Vagina (tissue), 2 donors: ENCODE results near the gene RDH12. TPM values are rescaled to one million over a fixed set of nuclear protein-coding genes. Genes with fewer than 3 reads are reported as not detected.
A peak's percentile ranks its signal among the peaks of the same experiment; 100 is the strongest.
"Not testable (repeated sequence)": the region's sequence is repeated elsewhere in the genome, so short reads cannot be mapped to it uniquely, and the experiment has no call there.

Experiments
- DNase-seq, 2 donors: peaks; one replicate each; pipeline ENCODE4 v3.0.0-alpha.2; 2017; ENCODE audit errors: extremely low spot score in 2 of 2
- H3K27ac ChIP-seq: fragments of 200-600 bp; sonication (generic); one replicate; pipeline ENCODE4 v1.5.1; 2019
- H3K27me3 ChIP-seq: fragments of 200-600 bp; sonication (generic); one replicate; pipeline ENCODE4 v1.5.1; 2019
- H3K36me3 ChIP-seq, 2 donors: fragments of 200-600 bp; sonication (generic); one replicate each; pipeline ENCODE4 v1.5.1; 2017 to 2019
- H3K4me1 ChIP-seq: fragments of 200-600 bp; sonication (generic); one replicate; pipeline ENCODE4 v1.5.1; 2019
- H3K4me3 ChIP-seq, 2 donors: fragments of 200-600 bp; sonication (generic); 1 replicate in 1 of 2; 2 replicates in 1 of 2; pipeline ENCODE4 v1.5.1; 2016 to 2019
- H3K9me3 ChIP-seq: fragments of 200-600 bp; sonication (generic); one replicate; pipeline ENCODE4 v1.5.1; 2019
- POLR2A ChIP-seq, 2 donors: fragments of 450-650 bp; IDR thresholded peaks; one replicate each; pipeline ENCODE4 v1.6.1; 2017; ENCODE audit warnings: antibody characterized with exemption in 2 of 2, mild to moderate bottlenecking in 2 of 2, moderate library complexity in 2 of 2
- POLR2AphosphoS5 ChIP-seq, 2 donors: sonication (generic); formaldehyde crosslinking; IDR thresholded peaks; one replicate each; pipeline ENCODE4 v1.9.0; 2017; ENCODE audit warnings: antibody characterized with exemption in 2 of 2, mild to moderate bottlenecking in 2 of 2, low read depth in 1 of 2; ENCODE audit not compliant: insufficient read depth in 1 of 2
- intact Hi-C: fragments of 100-400 bp; cut with DNase I; formaldehyde crosslinking; loops from one replicate; pipeline ENCODE4 v1.15.1; 2023
- total RNA-seq: library from RNA; depleted of rRNA; stranded (reverse); fragments of >200 nt; gene quantifications from one replicate; pipeline ENCODE4 v1.2.3, GENCODE V29; 2016
- TF ChIP-seq, protein P1 (sequence below), 3 experiments: fragments of 450-650 bp in 2 of 3; fragments of 200-600 bp in 1 of 3; sonication (generic) in 1 of 3; IDR thresholded peaks; one replicate each; pipeline ENCODE4 v1.5.1; 2017 to 2019; ENCODE audit warnings: antibody characterized with exemption in 3 of 3, mild to moderate bottlenecking in 2 of 3, moderate library complexity in 2 of 3

RDH12 gene
- 15.0 TPM for total RNA-seq

DNA sequence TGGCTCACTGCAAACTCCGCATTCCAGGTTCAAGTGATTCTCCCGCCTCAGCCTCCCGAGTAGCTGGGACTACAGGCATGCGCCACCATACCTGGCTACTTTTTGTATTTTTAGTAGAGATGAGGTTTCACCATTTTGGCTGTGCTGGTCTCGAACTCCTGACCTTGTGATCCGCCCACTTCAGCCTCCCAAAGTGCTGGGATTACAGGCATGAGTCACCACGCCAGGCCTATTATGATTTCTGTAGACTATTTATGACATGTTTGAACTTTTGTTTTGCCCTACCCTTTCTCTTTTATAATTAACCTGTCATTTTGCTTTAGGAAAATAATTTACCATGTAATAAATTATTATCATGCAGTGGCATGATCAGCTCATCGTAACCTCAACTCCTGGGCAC, at the start of gene RDH12:
Gene RDH12 (plus strand): TSS at position 395 of the 400 bp plus-strand sequence. CDS start 20,757 bp downstream, outside the sequence.
- H3K36me3 ChIP-seq, H3K27me3 ChIP-seq, H3K4me3 ChIP-seq, H3K27ac ChIP-seq, DNase-seq, H3K9me3 ChIP-seq, H3K4me1 ChIP-seq: not testable (repeated sequence)
- intact Hi-C loops: loop anchor here (10.0 kb wide), 1 partner anchor 117 kb away; no protein-coding TSS in a partner anchor

GRCh38 chr14:67652189-67652588, 49.5 kb upstream of the RDH12 start:
- intact Hi-C loops: no loop called here
- TF ChIP-seq, protein P1, sequence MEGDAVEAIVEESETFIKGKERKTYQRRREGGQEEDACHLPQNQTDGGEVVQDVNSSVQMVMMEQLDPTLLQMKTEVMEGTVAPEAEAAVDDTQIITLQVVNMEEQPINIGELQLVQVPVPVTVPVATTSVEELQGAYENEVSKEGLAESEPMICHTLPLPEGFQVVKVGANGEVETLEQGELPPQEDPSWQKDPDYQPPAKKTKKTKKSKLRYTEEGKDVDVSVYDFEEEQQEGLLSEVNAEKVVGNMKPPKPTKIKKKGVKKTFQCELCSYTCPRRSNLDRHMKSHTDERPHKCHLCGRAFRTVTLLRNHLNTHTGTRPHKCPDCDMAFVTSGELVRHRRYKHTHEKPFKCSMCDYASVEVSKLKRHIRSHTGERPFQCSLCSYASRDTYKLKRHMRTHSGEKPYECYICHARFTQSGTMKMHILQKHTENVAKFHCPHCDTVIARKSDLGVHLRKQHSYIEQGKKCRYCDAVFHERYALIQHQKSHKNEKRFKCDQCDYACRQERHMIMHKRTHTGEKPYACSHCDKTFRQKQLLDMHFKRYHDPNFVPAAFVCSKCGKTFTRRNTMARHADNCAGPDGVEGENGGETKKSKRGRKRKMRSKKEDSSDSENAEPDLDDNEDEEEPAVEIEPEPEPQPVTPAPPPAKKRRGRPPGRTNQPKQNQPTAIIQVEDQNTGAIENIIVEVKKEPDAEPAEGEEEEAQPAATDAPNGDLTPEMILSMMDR (IDR thresholded peaks at IDR 0.05): no peak
- TF ChIP-seq POLR2AphosphoS5 (IDR thresholded peaks at IDR 0.05; ENCODE audit: insufficient read depth in 1 of 2, low read depth in 1 of 2) (no peak), POLR2A (IDR thresholded peaks at IDR 0.05) (no peak)
- H3K27ac ChIP-seq: no peak overlapping the region
- no peaks in the 10 kb centered on the region for H3K4me1 ChIP-seq
- no peak for DNase-seq
- H3K36me3 ChIP-seq: peaks cover 0 to 95% of the 10 kb centered on the region in 2 donors
- no peaks in the 10 kb centered on the region for H3K27me3 ChIP-seq
- no peak overlapping the region for H3K4me3 ChIP-seq
- H3K9me3 ChIP-seq: no peaks in the 10 kb centered on the region

- H3K27ac ChIP-seq: no peak overlapping the region
- intact Hi-C loops: no loop called here
These were observed 47.9 kb upstream of the RDH12 start for GRCh38 chr14:67653651-67654280.

GRCh38 chr14:67663633-67664032, 38.1 kb upstream of the RDH12 start:
- no peaks in the 10 kb centered on the region for H3K27me3 ChIP-seq
- intact Hi-C loops: no loop called here
- peaks cover 5% of the 10 kb centered on the region for H3K4me1 ChIP-seq
- no peak overlapping the region for H3K4me3 ChIP-seq
- H3K9me3 ChIP-seq: no peaks in the 10 kb centered on the region
- peaks cover 0 to 10% of the 10 kb centered on the region in 2 donors for H3K36me3 ChIP-seq
- no peak for DNase-seq
- TF ChIP-seq POLR2AphosphoS5 (IDR thresholded peaks at IDR 0.05; ENCODE audit: insufficient read depth in 1 of 2, low read depth in 1 of 2): no peak
- no peak for TF ChIP-seq POLR2A (IDR thresholded peaks at IDR 0.05)
- TF ChIP-seq, protein P1 (IDR thresholded peaks at IDR 0.05): no peak
- no peak overlapping the region for H3K27ac ChIP-seq

More at GRCh38 chr14:67653651-67654280, 47.9 kb upstream of the RDH12 start:
- Histone ChIP-seq H3K9me3 (no peaks in the 10 kb centered on the region), H3K27me3 (no peaks in the 10 kb centered on the region), H3K36me3 (peaks cover 0 to 99% of the 10 kb centered on the region in 2 donors), H3K4me3 (no peak overlapping the region), H3K4me1 (no peaks in the 10 kb centered on the region)
- TF ChIP-seq POLR2A (IDR thresholded peaks at IDR 0.05) (no peak), POLR2AphosphoS5 (IDR thresholded peaks at IDR 0.05; ENCODE audit: insufficient read depth in 1 of 2, low read depth in 1 of 2) (no peak)
- TF ChIP-seq, protein P1 (IDR thresholded peaks at IDR 0.05): no peak
- DNase-seq: no peak

- Histone ChIP-seq H3K9me3 (no peaks in the 10 kb centered on the region), H3K4me3 (no peak overlapping the region), H3K4me1 (peaks cover 5% of the 10 kb centered on the region), H3K27me3 (no peaks in the 10 kb centered on the region), H3K36me3 (no peaks in the 10 kb centered on the region), H3K27ac (no peak overlapping the region)
- no peak for TF ChIP-seq POLR2A (IDR thresholded peaks at IDR 0.05)
- intact Hi-C loops: loop anchor here (5.0 kb wide), 1 partner anchor 44 kb away; no protein-coding TSS in a partner anchor
- no peak for DNase-seq
These were observed 35.8 kb upstream of the RDH12 start for GRCh38 chr14:67665868-67666267.

GRCh38 chr14:67666750-67667449, 34.8 kb upstream of the RDH12 start:
- TF ChIP-seq POLR2AphosphoS5 (IDR thresholded peaks at IDR 0.05; ENCODE audit: insufficient read depth in 1 of 2, low read depth in 1 of 2): no peak
- TF ChIP-seq, protein P1 (IDR thresholded peaks at IDR 0.05): peak in 2 of 3 experiments; percentile 16 to 65
- H3K36me3 ChIP-seq: no peaks in the 10 kb centered on the region
- no peaks in the 10 kb centered on the region for H3K27me3 ChIP-seq
- peaks cover 7% of the 10 kb centered on the region for H3K4me1 ChIP-seq
- H3K9me3 ChIP-seq: no peaks in the 10 kb centered on the region
- H3K4me3 ChIP-seq: no peak overlapping the region
- intact Hi-C loops: loop anchor here (5.0 kb wide), 1 partner anchor 45 kb away; no protein-coding TSS in a partner anchor
- DNase-seq: no peak
- no peak overlapping the region for H3K27ac ChIP-seq
